ENCODE results near the gene COG6. TPM values are rescaled to one million over a fixed set of nuclear protein-coding genes. Genes with fewer than 3 reads are reported as not detected.

Gene COG6
- total and polyA plus RNA-seq, 2 of the 13 experiments (the other 11 are each of a cell fraction or from before 2014, with no cell fraction given) = 23.5 to 26.1 TPM

GRCh38 chr13:39780711-39781110 is 125.2 kb downstream of the COG6 start:
- TF ChIP-seq ARID5B (CRISPR knock-in tag; IDR thresholded peaks at IDR 0.05) (no peak), GATAD2A (CRISPR knock-in tag; IDR thresholded peaks at IDR 0.05) (no peak), MEIS2 (CRISPR knock-in tag; IDR thresholded peaks at IDR 0.05) (no peak), NR2C2 (CRISPR knock-in tag; IDR thresholded peaks at IDR 0.05; ENCODE audit: borderline replicate concordance) (no peak), ZMYM2 (CRISPR knock-in tag; IDR thresholded peaks at IDR 0.05) (no peak), ZNF629 (CRISPR knock-in tag; conservative IDR thresholded peaks at IDR 0.05) (no peak), SP140L (CRISPR knock-in tag; IDR thresholded peaks at IDR 0.05; ENCODE audit: borderline replicate concordance) (no peak), NR1H2 (CRISPR knock-in tag; IDR thresholded peaks at IDR 0.05; ENCODE audit: borderline replicate concordance, low read depth) (no peak), MTF2 (CRISPR knock-in tag; IDR thresholded peaks at IDR 0.05; ENCODE audit: borderline replicate concordance) (no peak), RFX5 (IDR thresholded peaks at IDR 0.05; ENCODE audit: low read depth, low read length) (no peak), ZFP36 (IDR thresholded peaks at IDR 0.05; ENCODE audit: borderline replicate concordance, low read depth, low read length, partially characterized antibody) (no peak), MED13 (CRISPR knock-in tag; IDR thresholded peaks at IDR 0.05) (no peak), FOXK2 (IDR thresholded peaks at IDR 0.05) (no peak), ZBTB34 (CRISPR knock-in tag; IDR thresholded peaks at IDR 0.05) (no peak)
- H3K27ac ChIP-seq (ENCODE audit: extremely low read length, insufficient read depth, low read length) = no peak overlapping the region
- H2AFZ ChIP-seq (ENCODE audit: low read length) = no peak overlapping the region
- intact Hi-C loops (cut with micrococcal nuclease; ENCODE audit: unreplicated experiment) = no loop called here
- H3K4me3 ChIP-seq (replicated peaks in 1 of 3; ENCODE audit: insufficient read depth in 1 of 3, low read depth in 2 of 3, low read length in 3 of 3) = no peak overlapping the region
- DNase-seq (ENCODE audit: low spot score) (no peak), FAIRE-seq (no peak), ATAC-seq (no peak)
- no peak overlapping the region for H3K4me2 ChIP-seq (ENCODE audit: low read depth, low read length)
- no peaks in the 10 kb centered on the region for H3K36me3 ChIP-seq (replicated peaks in 1 of 2; ENCODE audit: control insufficient read depth in 1 of 2, insufficient read depth in 2 of 2, low read length in 2 of 2)
- no peak overlapping the region for H3K9ac ChIP-seq (ENCODE audit: insufficient read depth, low read depth, low read length)
- in situ Hi-C loops (cut with HindIII; ENCODE audit: extremely low pct_ligation_motif_present, low pct_unique_long_range_greater_than_20kb) = loop anchor here (25.0 kb wide), 1 partner anchor 907 kb away; no protein-coding TSS in a partner anchor
- no peaks in the 10 kb centered on the region for H3K79me2 ChIP-seq (ENCODE audit: insufficient read depth, low read length)
- H3K9me3 ChIP-seq (ENCODE audit: low read length) = no peaks in the 10 kb centered on the region
- CTCF ChIA-PET (ENCODE audit: low intra/inter-chr PET ratio, low total read pairs) = no interaction called here
- 2% methylated on average over 6 of the region's 6 CpGs for WGBS (ENCODE audit: low lambda C conversion rate)
- no peaks in the 10 kb centered on the region for H3K4me1 ChIP-seq (ENCODE audit: insufficient read depth, low read length)
- no peaks in the 10 kb centered on the region for H3K27me3 ChIP-seq (ENCODE audit: control insufficient read depth in 1 of 2, insufficient read depth in 2 of 2, low read length in 2 of 2)
- no TSS peak for BruUV-seq (replicated peaks)
- no peaks in the 10 kb centered on the region for H4K20me1 ChIP-seq (ENCODE audit: insufficient read depth, low read length)
- POLR2A ChIA-PET = no interaction called here

Measured in HepG2 (cell line).